LNCaP clone FGC (cell line): Measurements from ENCODE around the gene PDCD1.
"Not testable (repeated sequence)": the region's sequence is repeated elsewhere in the genome, so short reads cannot be mapped to it uniquely, and the experiment has no call there.

Experiments
- DNase-seq: peaks from one replicate; pipeline ENCODE4 v3.0.0-alpha.2; 2011; ENCODE audit warnings: low read depth
- H3K4me3 ChIP-seq: 2 replicates; pipeline ENCODE4 v1.5.1; 2011; ENCODE audit warnings: mild to moderate bottlenecking, low read depth, low read length, control low read depth
- TF ChIP-seq, protein P1 (sequence below): IDR thresholded peaks from 2 replicates; pipeline ENCODE4 v1.5.1; 2012; ENCODE audit warnings: mild to moderate bottlenecking; ENCODE audit not compliant: control insufficient read depth, insufficient read depth; ENCODE audit errors: extremely low read depth

The PDCD1 gene

DNA sequence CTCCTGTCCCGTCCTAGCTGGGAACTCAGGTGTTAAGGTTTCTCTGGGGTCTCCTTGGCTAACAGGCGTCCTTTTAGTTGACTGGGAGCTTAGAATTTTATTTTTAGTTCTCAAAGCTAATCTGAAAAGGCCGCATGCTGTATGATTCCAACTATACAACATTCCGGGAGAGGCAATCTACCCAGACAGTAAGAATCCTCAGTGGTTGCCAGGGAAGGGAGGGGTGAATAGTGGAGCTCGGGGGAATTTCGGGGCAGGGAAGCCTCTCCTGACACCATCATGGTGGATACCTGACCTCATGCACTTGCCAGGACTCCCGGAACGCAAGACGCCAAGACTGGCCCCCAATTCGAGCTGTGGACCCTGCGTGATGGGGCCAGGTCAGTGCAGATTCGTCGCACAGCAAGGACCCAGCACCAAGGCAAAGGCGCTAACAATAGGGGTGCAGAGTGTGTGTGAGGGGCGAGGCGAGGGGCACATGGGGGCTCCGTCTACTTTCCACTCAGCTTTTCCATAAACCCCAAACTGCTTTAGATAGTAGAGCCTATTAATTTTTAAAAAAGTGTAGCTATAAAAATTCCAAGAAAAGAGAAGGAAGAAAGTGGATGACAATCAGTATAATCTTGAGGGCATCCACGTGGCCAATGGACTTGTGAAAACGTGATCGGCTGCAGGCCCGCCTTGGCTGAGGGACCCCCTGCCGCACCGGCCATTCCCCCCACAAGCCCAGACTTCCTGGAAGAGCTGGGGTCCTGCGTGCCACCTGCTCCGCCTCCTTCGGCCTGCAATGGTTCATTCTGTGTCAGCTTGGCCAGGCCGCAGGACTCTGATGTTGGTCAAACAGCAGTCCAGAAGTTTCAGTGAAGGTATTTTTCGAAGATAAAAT is 17.3 kb downstream of the PDCD1 start:
- TF ChIP-seq, protein P1, sequence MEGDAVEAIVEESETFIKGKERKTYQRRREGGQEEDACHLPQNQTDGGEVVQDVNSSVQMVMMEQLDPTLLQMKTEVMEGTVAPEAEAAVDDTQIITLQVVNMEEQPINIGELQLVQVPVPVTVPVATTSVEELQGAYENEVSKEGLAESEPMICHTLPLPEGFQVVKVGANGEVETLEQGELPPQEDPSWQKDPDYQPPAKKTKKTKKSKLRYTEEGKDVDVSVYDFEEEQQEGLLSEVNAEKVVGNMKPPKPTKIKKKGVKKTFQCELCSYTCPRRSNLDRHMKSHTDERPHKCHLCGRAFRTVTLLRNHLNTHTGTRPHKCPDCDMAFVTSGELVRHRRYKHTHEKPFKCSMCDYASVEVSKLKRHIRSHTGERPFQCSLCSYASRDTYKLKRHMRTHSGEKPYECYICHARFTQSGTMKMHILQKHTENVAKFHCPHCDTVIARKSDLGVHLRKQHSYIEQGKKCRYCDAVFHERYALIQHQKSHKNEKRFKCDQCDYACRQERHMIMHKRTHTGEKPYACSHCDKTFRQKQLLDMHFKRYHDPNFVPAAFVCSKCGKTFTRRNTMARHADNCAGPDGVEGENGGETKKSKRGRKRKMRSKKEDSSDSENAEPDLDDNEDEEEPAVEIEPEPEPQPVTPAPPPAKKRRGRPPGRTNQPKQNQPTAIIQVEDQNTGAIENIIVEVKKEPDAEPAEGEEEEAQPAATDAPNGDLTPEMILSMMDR, result no peak
- H3K4me3 ChIP-seq, result no peak overlapping the region
- DNase-seq, result no peak

DNA sequence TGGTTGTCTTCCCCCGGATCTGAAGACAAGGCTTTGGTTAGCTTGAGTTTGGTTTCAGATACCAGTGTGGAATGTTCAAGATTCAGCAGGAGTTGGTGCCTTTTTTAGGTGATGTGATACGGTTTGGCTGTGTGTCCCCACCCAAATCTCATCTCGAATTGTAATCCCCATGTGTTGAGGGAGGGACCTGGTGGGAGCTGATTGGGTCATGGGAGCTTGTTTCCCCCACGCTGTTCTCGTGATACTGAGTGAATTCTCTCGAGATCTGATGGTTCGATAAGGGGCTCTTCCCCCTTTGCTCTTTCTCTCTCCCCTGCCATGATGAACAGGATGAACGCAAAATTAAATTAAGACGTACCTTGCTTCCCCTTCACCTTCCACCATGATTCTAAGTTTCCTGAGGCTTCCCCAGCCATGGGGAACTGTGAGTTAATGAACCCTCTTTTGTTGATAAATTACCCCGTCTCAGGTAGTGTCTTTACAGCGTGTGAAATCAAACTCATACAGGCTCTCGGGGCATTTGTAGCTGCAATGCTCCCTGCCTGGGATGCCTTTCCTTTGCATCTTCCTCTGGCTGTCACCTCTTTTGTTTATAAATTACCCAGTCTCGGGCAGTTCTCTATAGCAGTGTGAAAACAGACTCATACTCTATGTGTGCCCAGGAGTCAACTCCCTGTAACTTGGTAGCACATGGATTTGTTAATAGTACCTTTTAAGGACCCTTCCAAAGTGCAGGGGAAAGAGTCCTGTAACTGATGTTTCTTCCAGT is 21.3 kb downstream of the PDCD1 start:
- TF ChIP-seq, protein P1, result no peak
- H3K4me3 ChIP-seq, result no peak overlapping the region
- no peak for DNase-seq

DNA sequence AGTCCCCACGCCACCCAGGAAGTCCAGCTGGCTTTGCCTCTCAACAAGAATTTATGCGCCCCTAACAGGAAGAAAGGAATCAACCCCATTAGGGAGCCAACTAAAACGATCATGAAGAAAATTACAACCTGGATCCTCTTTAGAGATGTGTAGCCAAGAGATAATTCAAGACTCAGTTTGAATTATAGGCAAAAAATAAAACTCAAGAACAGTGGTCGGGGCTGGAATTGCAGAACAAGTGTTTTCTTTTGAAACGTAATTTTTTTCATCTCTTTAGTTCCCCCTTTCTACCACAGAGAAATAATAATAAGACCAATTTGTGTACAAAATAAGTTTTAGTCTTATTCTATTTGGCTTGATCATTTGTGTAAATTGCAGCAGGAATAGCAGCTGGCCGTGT is 22.4 kb downstream of the PDCD1 start:
- no peak for DNase-seq
- TF ChIP-seq, protein P1, result no peak
- no peak overlapping the region for H3K4me3 ChIP-seq

- no peak for DNase-seq
- H3K4me3 ChIP-seq, result no peak overlapping the region
- TF ChIP-seq, protein P1, result no peak
Observed at GRCh38 chr2:241835611-241836010, 23.1 kb downstream of the PDCD1 start.

DNA sequence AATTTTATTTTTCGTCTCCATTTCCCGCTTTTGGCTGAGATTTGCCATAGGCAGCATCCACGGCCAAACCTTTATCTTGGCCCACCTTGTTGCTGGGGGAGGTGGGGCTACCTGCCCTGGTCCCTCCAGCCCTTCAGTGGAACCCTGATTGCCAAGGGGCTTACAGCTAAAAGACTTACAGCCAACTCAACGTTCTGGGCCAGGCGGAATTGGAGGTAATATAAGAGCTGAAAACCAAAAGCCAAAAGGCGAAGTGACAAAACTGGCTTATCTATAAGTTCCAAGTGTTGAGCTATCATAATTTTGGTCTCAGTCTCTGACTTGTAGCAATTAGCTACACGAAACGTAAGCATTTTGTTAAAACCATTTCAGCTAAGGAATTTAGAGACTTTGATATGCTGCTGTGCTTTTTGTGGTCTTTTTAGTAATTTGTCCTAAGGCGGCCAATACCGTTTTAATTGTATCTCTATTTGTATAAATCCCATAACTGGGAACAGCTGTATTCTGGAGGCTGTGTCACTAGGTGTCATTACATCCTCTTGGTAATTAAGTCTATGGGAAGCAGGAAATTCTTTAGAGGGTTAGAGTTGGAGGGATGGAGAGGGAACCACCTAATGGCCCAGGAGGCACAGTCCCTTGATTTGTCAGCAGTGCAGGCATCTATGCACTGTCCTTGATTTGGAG is 24.0 kb downstream of the PDCD1 start:
- DNase-seq, result no peak
- TF ChIP-seq, protein P1, result no peak
- H3K4me3 ChIP-seq, result no peak overlapping the region

DNA sequence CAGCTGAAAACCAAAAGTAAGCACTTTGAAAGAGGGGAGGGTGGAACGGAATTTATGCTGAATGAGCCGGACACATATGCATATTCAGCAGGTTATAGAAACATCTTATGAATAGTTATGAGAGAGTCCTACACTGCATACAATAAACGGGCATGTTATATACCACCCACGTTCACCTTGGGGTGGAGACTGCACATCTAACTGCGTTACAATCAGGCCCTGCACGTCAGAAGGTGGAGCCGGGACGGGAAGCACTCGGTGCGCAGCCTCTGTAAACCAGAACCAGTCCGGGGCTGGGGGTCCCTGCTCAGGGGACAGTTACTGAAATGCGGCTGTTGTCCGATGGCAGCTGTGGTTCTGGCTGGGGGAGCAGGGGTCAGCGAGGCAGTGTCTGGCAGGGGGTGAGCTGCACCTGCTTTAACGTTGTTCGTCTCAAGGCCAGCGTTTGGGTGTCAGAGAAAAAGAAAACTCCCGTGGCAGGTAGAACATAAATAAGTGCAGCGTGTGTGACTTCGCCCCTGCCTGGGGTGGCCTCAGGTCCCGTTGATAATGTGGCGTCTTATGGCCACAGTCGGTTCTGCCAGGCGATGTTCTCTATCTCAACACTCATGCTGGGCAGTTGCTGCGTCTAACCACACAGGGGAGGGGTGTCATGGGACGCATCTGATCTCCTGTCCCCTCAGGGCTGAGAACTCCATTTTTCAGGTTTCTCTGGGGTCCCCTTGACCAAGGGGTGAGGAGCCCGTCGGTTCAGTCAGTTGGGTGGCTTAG is 24.8 kb downstream of the PDCD1 start:
- not testable (repeated sequence) for H3K4me3 ChIP-seq

More for the DNA sequence above, 24.8 kb downstream of the PDCD1 start:
- DNase-seq, result not testable (repeated sequence)
